Common myeloid progenitor, CD34-positive (primary cell): ENCODE data around the gene RAB3C.

Experiments used
- CTCF ChIA-PET: fragments of 350-600 bp; sonication (Branson Sonifier 250); formaldehyde crosslinking; loops from one replicate; lab custom pipeline; 2021; ENCODE audit warnings: antibody characterized with exemption; lab: Charles Lee
- POLR2A ChIA-PET: fragments of 350-600 bp; sonication (Branson Sonifier 250); formaldehyde crosslinking; loops from one replicate; lab custom pipeline; 2021; ENCODE audit warnings: antibody characterized with exemption; lab: Charles Lee
- DNase-seq, 3 donors: peaks; one replicate each; pipeline versions ENCODE4 v3.0.0 to v3.0.0-alpha.2; 2013
- H3K27ac ChIP-seq, 2 experiments: 1 replicate in 1 of 2; 2 replicates in 1 of 2; pipeline ENCODE4 v1.7.0; 2013; ENCODE audit warnings: inconsistent platforms in 2 of 2, low read length in 2 of 2, mild to moderate bottlenecking in 2 of 2, low read depth in 1 of 2, moderate library complexity in 1 of 2; ENCODE audit not compliant: severe bottlenecking in 2 of 2, insufficient read depth in 1 of 2, poor library complexity in 1 of 2
- H3K27me3 ChIP-seq, 5 experiments: replicated peaks in 2 of 5; 1 replicate in 3 of 5; 2 replicates in 2 of 5; pipeline versions ENCODE4 v1.6.1 to v1.7.0; 2013; ENCODE audit warnings: low read length in 4 of 5, mild to moderate bottlenecking in 2 of 5, moderate library complexity in 2 of 5, inconsistent platforms in 1 of 5; ENCODE audit not compliant: insufficient read depth in 5 of 5, control insufficient read depth in 4 of 5
- H3K36me3 ChIP-seq, 4 experiments: 1 replicate in 2 of 4; 2 replicates in 2 of 4; pipeline versions ENCODE4 v1.6.1 to v1.7.0; 2013; ENCODE audit warnings: low read length in 3 of 4, control low read depth in 1 of 4, mild to moderate bottlenecking in 1 of 4; ENCODE audit not compliant: control insufficient read depth in 4 of 4, insufficient read depth in 4 of 4
- H3K4me1 ChIP-seq, 4 experiments: 1 replicate in 3 of 4; 2 replicates in 1 of 4; pipeline versions ENCODE4 v1.6.1 to v1.7.1; 2013; ENCODE audit warnings: low read length in 3 of 4, mild to moderate bottlenecking in 3 of 4, control low read depth in 1 of 4, inconsistent platforms in 1 of 4, moderate library complexity in 1 of 4; ENCODE audit not compliant: control insufficient read depth in 4 of 4, insufficient read depth in 4 of 4; ENCODE audit errors: control extremely low read depth in 1 of 4
- H3K4me3 ChIP-seq, 7 experiments: 1 replicate in 4 of 7; 2 replicates in 3 of 7; pipeline versions ENCODE4 v1.5.1 to v1.7.0; 2013; ENCODE audit warnings: mild to moderate bottlenecking in 7 of 7, low read length in 6 of 7, moderate library complexity in 6 of 7, inconsistent platforms in 2 of 7, low read depth in 2 of 7, control low read depth in 1 of 7; ENCODE audit not compliant: insufficient read depth in 4 of 7, control insufficient read depth in 1 of 7; ENCODE audit errors: extremely low read depth in 1 of 7
- H3K9me3 ChIP-seq, 5 experiments: 1 replicate in 4 of 5; 2 replicates in 1 of 5; pipeline versions ENCODE4 v1.6.1 to v1.7.1; 2013; ENCODE audit warnings: low read length in 4 of 5, mild to moderate bottlenecking in 2 of 5, inconsistent platforms in 1 of 5, low read depth in 1 of 5, moderate library complexity in 1 of 5; ENCODE audit not compliant: control insufficient read depth in 4 of 5, insufficient read depth in 2 of 5; ENCODE audit errors: control extremely low read depth in 1 of 5
- WGBS: methylation state at CpG from one replicate; pipeline ENCODE4 v1.1.5; 2013; ENCODE audit not compliant: insufficient coverage; 5-methylcytosine and 5-hydroxymethylcytosine counted together

Gene RAB3C

GRCh38 chr5:58718269-58718978, 135.5 kb downstream of the RAB3C start:
- no peak for DNase-seq
- peaks cover 0 to 5% (median 0%) of the 10 kb centered on the region in 5 experiments for H3K9me3 ChIP-seq
- no peaks in the 10 kb centered on the region for H3K36me3 ChIP-seq
- no CpG with 5 or more reads among the region's 2 CpGs for WGBS
- no peaks in the 10 kb centered on the region for H3K4me1 ChIP-seq
- no peak overlapping the region for H3K4me3 ChIP-seq
- POLR2A ChIA-PET: no interaction called here
- H3K27me3 ChIP-seq: no peaks in the 10 kb centered on the region
- CTCF ChIA-PET: no interaction called here
- H3K27ac ChIP-seq: no peak overlapping the region

GRCh38 chr5:58722160-58722559, 139.3 kb downstream of the RAB3C start:
- CTCF ChIA-PET: no interaction called here
- Histone ChIP-seq H3K4me3 (no peak overlapping the region), H3K4me1 (no peaks in the 10 kb centered on the region), H3K36me3 (no peaks in the 10 kb centered on the region), H3K27ac (no peak overlapping the region), H3K9me3 (peaks cover 0 to 4% (median 2%) of the 10 kb centered on the region in 5 experiments), H3K27me3 (no peaks in the 10 kb centered on the region)
- DNase-seq: no peak
- WGBS: no CpG with 5 or more reads among the region's 1 CpG
- POLR2A ChIA-PET: no interaction called here

GRCh38 chr5:58724992-58725391, 142.1 kb downstream of the RAB3C start:
- no peaks in the 10 kb centered on the region for H3K27me3 ChIP-seq
- no CpG with 5 or more reads among the region's 2 CpGs for WGBS

GRCh38 chr5:58731641-58732040, 148.8 kb downstream of the RAB3C start:
- peaks cover 0 to 2% (median 0%) of the 10 kb centered on the region in 5 experiments for H3K9me3 ChIP-seq
- no peak overlapping the region for H3K27ac ChIP-seq
- no peaks in the 10 kb centered on the region for H3K36me3 ChIP-seq
- DNase-seq: no peak
- no peak overlapping the region for H3K4me3 ChIP-seq
- WGBS: no CpG with 5 or more reads among the region's 1 CpG
- H3K27me3 ChIP-seq: no peaks in the 10 kb centered on the region
- ChIA-PET POLR2A (interaction anchor here (0.6 kb wide), 1 partner anchor 94 kb away, joined by 3 read pairs; no protein-coding TSS in a partner anchor), CTCF (no interaction called here)
- no peaks in the 10 kb centered on the region for H3K4me1 ChIP-seq

More at GRCh38 chr5:58724992-58725391, 142.1 kb downstream of the RAB3C start:
- Histone ChIP-seq H3K27ac (no peak overlapping the region), H3K4me3 (no peak overlapping the region), H3K36me3 (no peaks in the 10 kb centered on the region), H3K9me3 (peaks cover 0 to 4% (median 2%) of the 10 kb centered on the region in 5 experiments), H3K4me1 (no peaks in the 10 kb centered on the region)
- POLR2A ChIA-PET: no interaction called here
- peak; percentile 6 to 45 (median 34) for DNase-seq
- CTCF ChIA-PET: interaction anchor here (1.1 kb wide), 1 partner anchor 10 kb away, joined by 3 read pairs; no protein-coding TSS in a partner anchor

- POLR2A ChIA-PET: no interaction called here
- H3K36me3 ChIP-seq: no peaks in the 10 kb centered on the region
- no peak overlapping the region for H3K4me3 ChIP-seq
- CTCF ChIA-PET: no interaction called here
- no peak overlapping the region for H3K27ac ChIP-seq
- no peaks in the 10 kb centered on the region for H3K27me3 ChIP-seq
- no peaks in the 10 kb centered on the region for H3K4me1 ChIP-seq
- H3K9me3 ChIP-seq: no peaks in the 10 kb centered on the region
- WGBS: 100% methylated on average over 1 of the region's 1 CpG
- DNase-seq: no peak
Measured at GRCh38 chr5:58735637-58736036, 152.8 kb downstream of the RAB3C start.

- H3K36me3 ChIP-seq: no peaks in the 10 kb centered on the region
- H3K4me1 ChIP-seq: no peaks in the 10 kb centered on the region
- H3K4me3 ChIP-seq: no peak overlapping the region
- POLR2A ChIA-PET: no interaction called here
- no peaks in the 10 kb centered on the region for H3K27me3 ChIP-seq
- 84% methylated on average over 2 of the region's 5 CpGs for WGBS
- CTCF ChIA-PET: no interaction called here
- H3K9me3 ChIP-seq: no peaks in the 10 kb centered on the region
- no peak overlapping the region for H3K27ac ChIP-seq
- no peak for DNase-seq
Measured at GRCh38 chr5:58736214-58736613, 153.3 kb downstream of the RAB3C start.

- Histone ChIP-seq H3K27ac (no peak overlapping the region), H3K4me1 (no peaks in the 10 kb centered on the region), H3K36me3 (no peaks in the 10 kb centered on the region), H3K27me3 (no peaks in the 10 kb centered on the region), H3K9me3 (no peaks in the 10 kb centered on the region), H3K4me3 (no peak overlapping the region)
- ChIA-PET POLR2A (no interaction called here), CTCF (no interaction called here)
- DNase-seq: peak in 1 of 3 donors; percentile 3
Measured at GRCh38 chr5:58737671-58738070, 154.8 kb downstream of the RAB3C start.
